ENCODE measurements around the gene WWC2. TPM values are rescaled to one million over a fixed set of nuclear protein-coding genes. Genes with fewer than 3 reads are reported as not detected.

Gene WWC2
- total RNA-seq, 4 donors from 2014 or later = 7.4 to 24.8 (median 8.0) TPM

GRCh38 chr4:183080372-183081115 lies 18.5 kb upstream of the WWC2 start:
- Histone ChIP-seq H3K27me3 (no peaks in the 10 kb centered on the region), H3K9me3 (no peaks in the 10 kb centered on the region), H3K36me3 (no peaks in the 10 kb centered on the region), H3K27ac (no peak overlapping the region), H3K4me1 (no peaks in the 10 kb centered on the region), H3K4me3 (no peak overlapping the region)
- WGBS, 2 donors = 58 to 71% methylated on average over 4 of the region's 4 CpGs
- intact Hi-C loops (cut with DNase I) = no loop called here
- no peak for TF ChIP-seq POLR2A (IDR thresholded peaks at IDR 0.05)
- TF ChIP-seq CTCF (IDR thresholded peaks at IDR 0.05) = no peak
- DNase-seq = no peak

GRCh38 chr4:183081116-183081469 lies 18.0 kb upstream of the WWC2 start:
- TF ChIP-seq POLR2A (IDR thresholded peaks at IDR 0.05) = no peak
- no peak for TF ChIP-seq CTCF (IDR thresholded peaks at IDR 0.05)
- no peak overlapping the region for H3K27ac ChIP-seq
- H3K4me3 ChIP-seq = no peak overlapping the region
- H3K4me1 ChIP-seq = no peaks in the 10 kb centered on the region
- H3K9me3 ChIP-seq = no peaks in the 10 kb centered on the region
- H3K27me3 ChIP-seq = no peaks in the 10 kb centered on the region
- H3K36me3 ChIP-seq = no peaks in the 10 kb centered on the region
- intact Hi-C loops (cut with DNase I) = no loop called here
- DNase-seq = no peak
- WGBS, 2 donors = 34 to 49% methylated on average over 3 of the region's 3 CpGs

GRCh38 chr4:183082053-183082452 lies 17.0 kb upstream of the WWC2 start:
- Histone ChIP-seq H3K4me1 (no peaks in the 10 kb centered on the region), H3K27ac (no peak overlapping the region), H3K4me3 (no peak overlapping the region), H3K9me3 (no peaks in the 10 kb centered on the region), H3K27me3 (no peaks in the 10 kb centered on the region), H3K36me3 (no peaks in the 10 kb centered on the region)
- intact Hi-C loops (cut with DNase I) = no loop called here
- no peak for TF ChIP-seq CTCF (IDR thresholded peaks at IDR 0.05)
- TF ChIP-seq POLR2A (IDR thresholded peaks at IDR 0.05) = no peak
- no peak for DNase-seq
- 68 to 84% methylated on average over 3 of the region's 3 CpGs for WGBS, 2 donors

- intact Hi-C loops (cut with DNase I) = no loop called here
- no peaks in the 10 kb centered on the region for H3K27me3 ChIP-seq
- H3K36me3 ChIP-seq = no peaks in the 10 kb centered on the region
- H3K4me1 ChIP-seq = peaks cover 0 to 32% (median 5%) of the 10 kb centered on the region in 3 donors
- peaks cover 0 to 2% (median 0%) of the 10 kb centered on the region in 3 donors for H3K9me3 ChIP-seq
- H3K27ac ChIP-seq = no peak overlapping the region
- 32 to 51% methylated on average over 6 of the region's 6 CpGs for WGBS, 2 donors
- TF ChIP-seq CTCF (IDR thresholded peaks at IDR 0.05) (no peak), POLR2A (IDR thresholded peaks at IDR 0.05) (no peak)
- DNase-seq = no peak
- H3K4me3 ChIP-seq = no peak overlapping the region
Observed at GRCh38 chr4:183094393-183095198, 4.5 kb upstream of the WWC2 start.

- Histone ChIP-seq H3K4me1 (peaks cover 0 to 38% (median 5%) of the 10 kb centered on the region in 3 donors), H3K9me3 (no peaks in the 10 kb centered on the region), H3K27me3 (no peaks in the 10 kb centered on the region), H3K4me3 (no peak overlapping the region), H3K27ac (no peak overlapping the region), H3K36me3 (no peaks in the 10 kb centered on the region)
- 48 to 58% methylated on average over 1 of the region's 1 CpG for WGBS, 2 donors
- TF ChIP-seq CTCF (IDR thresholded peaks at IDR 0.05) (no peak), POLR2A (IDR thresholded peaks at IDR 0.05) (no peak)
- intact Hi-C loops (cut with DNase I) = no loop called here
- DNase-seq = no peak
Observed at GRCh38 chr4:183095199-183095512, 3.9 kb upstream of the WWC2 start.

Data from esophagus squamous epithelium (tissue), 5 donors.